Activated T-cell treated with anti-CD3 and anti-CD28 coated beads, Interleukin-2, amount 50 U/mL, for 4 hours (primary cell): ENCODE measurements around the gene WWC2. TPM values are rescaled to one million over a fixed set of nuclear protein-coding genes. Genes with fewer than 3 reads are reported as not detected.

ENCODE experiments used
- ATAC-seq, 2 donors: fragments of 200-7000 bp; cut with Tn5 transposase; one replicate each; pipeline ENCODE4 v1.10.0; 2021
- DNase-seq: peaks from one replicate; pipeline ENCODE4 v3.0.0-alpha.2; 2020
- H3K27me3 Mint-ChIP-seq: one replicate; pipeline ENCODE4 v1.8.0; 2021; ENCODE audit warnings: low read depth, mixed read lengths
- H3K36me3 Mint-ChIP-seq: one replicate; pipeline ENCODE4 v1.8.0; 2022; ENCODE audit warnings: mixed read lengths; ENCODE audit not compliant: insufficient read depth
- H3K4me1 Mint-ChIP-seq: one replicate; pipeline ENCODE4 v1.8.0; 2021; ENCODE audit warnings: low read depth, mixed read lengths
- H3K4me3 Mint-ChIP-seq: one replicate; pipeline ENCODE4 v1.8.0; 2021; ENCODE audit warnings: mild to moderate bottlenecking, moderate library complexity, mixed read lengths
- H3K9me3 Mint-ChIP-seq: one replicate; pipeline ENCODE4 v1.8.0; 2021; ENCODE audit warnings: mixed read lengths
- total RNA-seq, 3 donors: library from RNA; stranded (reverse); gene quantifications; one replicate each; pipeline ENCODE4 v1.2.1, GENCODE V29; 2021

Gene WWC2
- total RNA-seq, 3 donors from 2014 or later: 5.6 to 7.8 (median 6.9) TPM

GRCh38 chr4:183335369-183335940 is 236.4 kb downstream of the WWC2 start:
- ATAC-seq (peak in 1 of 2 donors; percentile 38), DNase-seq (no peak)
- no peaks in the 10 kb centered on the region for H3K9me3 Mint-ChIP-seq
- no peaks in the 10 kb centered on the region for H3K4me1 Mint-ChIP-seq
- no peak overlapping the region for H3K4me3 Mint-ChIP-seq
- peaks cover 22% of the 10 kb centered on the region for H3K27me3 Mint-ChIP-seq
- no peaks in the 10 kb centered on the region for H3K36me3 Mint-ChIP-seq

DNA sequence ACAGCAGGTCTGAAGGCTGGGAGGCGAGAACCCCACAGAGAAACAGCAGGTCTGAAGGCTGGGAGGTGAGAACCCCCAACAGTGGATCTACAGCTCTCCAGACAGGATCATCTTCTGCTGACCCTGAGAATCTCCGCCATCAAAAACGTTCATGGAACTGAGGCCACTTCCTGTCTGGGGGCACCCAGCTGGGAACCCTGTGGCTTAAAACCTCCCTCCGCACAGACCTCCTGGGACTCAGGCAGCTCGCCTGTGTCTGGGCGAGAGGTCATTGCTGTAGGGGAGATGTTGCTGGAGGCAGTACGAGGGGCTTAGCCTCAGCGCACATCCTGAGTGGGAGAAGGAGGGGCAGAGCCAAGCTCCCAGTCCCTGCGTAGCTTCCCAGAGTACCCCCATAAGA is 238.3 kb downstream of the WWC2 start:
- no peaks in the 10 kb centered on the region for H3K36me3 Mint-ChIP-seq
- H3K4me3 Mint-ChIP-seq: no peak overlapping the region
- no peak for DNase-seq
- H3K4me1 Mint-ChIP-seq: no peaks in the 10 kb centered on the region
- peaks cover 17% of the 10 kb centered on the region for H3K27me3 Mint-ChIP-seq
- no peak for ATAC-seq
- no peaks in the 10 kb centered on the region for H3K9me3 Mint-ChIP-seq

GRCh38 chr4:183337833-183338232 is 238.8 kb downstream of the WWC2 start:
- H3K27me3 Mint-ChIP-seq: peaks cover 12% of the 10 kb centered on the region
- no peak for ATAC-seq
- H3K36me3 Mint-ChIP-seq: no peaks in the 10 kb centered on the region
- no peaks in the 10 kb centered on the region for H3K4me1 Mint-ChIP-seq
- DNase-seq: no peak
- no peaks in the 10 kb centered on the region for H3K9me3 Mint-ChIP-seq
- H3K4me3 Mint-ChIP-seq: no peak overlapping the region

DNA sequence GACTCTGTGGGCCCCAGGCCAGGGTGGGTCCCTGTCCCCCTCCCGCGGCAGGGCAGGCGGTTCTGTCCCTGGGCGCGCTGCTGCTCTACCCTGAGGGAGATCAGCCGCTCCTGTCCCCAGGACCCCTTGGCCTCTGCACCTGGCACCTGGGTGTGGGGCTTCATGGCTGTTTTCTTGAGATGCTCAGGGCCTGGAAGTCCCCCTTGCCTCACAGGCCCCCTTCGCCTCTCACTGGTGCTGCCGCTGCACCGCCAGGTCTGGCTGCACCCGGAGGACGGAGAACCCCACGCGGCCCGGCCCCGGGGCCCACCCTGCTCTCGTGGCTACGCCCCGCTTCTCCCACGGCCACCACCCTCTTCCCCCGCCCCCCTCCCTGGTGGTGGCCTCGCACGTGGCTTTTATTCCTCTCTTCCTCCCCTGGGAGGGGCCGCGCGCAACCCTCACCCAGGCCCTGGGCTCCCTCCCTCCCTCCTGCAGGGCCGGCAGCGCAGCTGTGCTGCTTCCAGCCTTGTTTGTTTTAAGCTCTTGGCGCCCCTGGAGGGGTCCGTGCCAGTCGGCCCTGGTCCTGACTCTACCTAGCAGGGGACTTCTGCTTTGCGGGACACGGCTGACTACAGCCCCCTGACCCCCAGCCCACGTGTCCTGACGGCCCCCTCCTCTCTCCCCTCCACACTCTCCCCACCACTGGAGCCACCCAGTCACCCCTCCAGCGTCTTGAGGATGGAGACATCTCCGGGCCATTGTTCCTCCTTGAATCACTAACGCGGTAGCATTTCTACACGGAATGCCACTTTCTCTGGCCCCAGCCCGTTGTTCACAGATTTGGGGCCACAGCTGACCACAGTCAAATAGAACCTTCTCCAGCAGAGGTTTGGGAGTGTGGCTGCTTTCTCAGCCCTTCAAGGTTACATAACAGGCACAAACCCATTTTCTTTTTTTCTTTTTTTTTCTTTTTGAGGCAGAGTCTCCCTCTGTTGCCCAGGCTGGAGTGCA is 243.8 kb downstream of the WWC2 start:
- ATAC-seq (peak; percentile 28 to 38), DNase-seq (no peak)
- Mint-ChIP-seq H3K4me3 (no peak overlapping the region), H3K27me3 (peaks cover 24% of the 10 kb centered on the region), H3K9me3 (no peaks in the 10 kb centered on the region), H3K36me3 (no peaks in the 10 kb centered on the region), H3K4me1 (peaks cover 4% of the 10 kb centered on the region)

GRCh38 chr4:183343730-183344129 is 244.7 kb downstream of the WWC2 start:
- H3K9me3 Mint-ChIP-seq: no peaks in the 10 kb centered on the region
- H3K27me3 Mint-ChIP-seq: peaks cover 28% of the 10 kb centered on the region
- ATAC-seq (no peak), DNase-seq (no peak)
- peaks cover 4% of the 10 kb centered on the region for H3K4me1 Mint-ChIP-seq
- H3K36me3 Mint-ChIP-seq: no peaks in the 10 kb centered on the region
- no peak overlapping the region for H3K4me3 Mint-ChIP-seq

DNA sequence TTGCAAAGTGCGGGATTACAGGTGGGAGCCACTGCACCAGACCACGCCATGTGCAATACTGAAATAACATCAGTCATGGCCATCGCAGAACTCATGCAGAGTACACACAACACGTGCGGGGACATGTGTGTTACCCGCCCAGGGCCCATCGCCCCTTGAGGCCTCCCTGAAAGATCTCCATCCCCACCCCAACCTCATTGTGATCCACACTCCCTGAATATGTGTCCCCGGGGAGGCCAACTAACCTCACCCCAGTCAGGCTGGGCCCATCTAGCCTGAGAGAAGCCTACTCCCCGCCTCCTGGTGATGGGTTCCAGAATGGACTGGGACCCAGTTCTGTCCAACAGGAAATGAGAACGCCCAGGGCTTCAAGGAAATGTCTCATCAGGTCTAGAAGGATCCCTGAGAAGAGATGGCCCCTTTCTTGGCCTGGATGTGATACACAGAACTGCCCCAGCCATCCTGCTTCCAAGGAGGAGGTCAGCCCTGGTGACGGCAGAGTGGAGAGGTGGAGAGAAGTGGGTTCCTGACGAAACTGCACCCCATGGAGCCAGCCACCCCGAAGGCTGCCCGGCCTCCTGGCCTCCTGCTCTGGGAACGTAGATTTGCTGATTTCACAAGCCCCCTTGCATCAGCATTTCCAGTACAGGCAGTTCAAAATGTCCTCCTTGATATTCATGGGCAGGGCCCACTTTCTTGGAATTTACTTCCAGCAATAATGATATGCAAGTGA is 245.6 kb downstream of the WWC2 start:
- no peaks in the 10 kb centered on the region for H3K36me3 Mint-ChIP-seq
- peaks cover 28% of the 10 kb centered on the region for H3K27me3 Mint-ChIP-seq
- H3K9me3 Mint-ChIP-seq: no peaks in the 10 kb centered on the region
- DNase-seq (no peak), ATAC-seq (no peak)
- no peak overlapping the region for H3K4me3 Mint-ChIP-seq
- H3K4me1 Mint-ChIP-seq: peaks cover 12% of the 10 kb centered on the region

GRCh38 chr4:183345261-183345660 is 246.2 kb downstream of the WWC2 start:
- peaks cover 28% of the 10 kb centered on the region for H3K27me3 Mint-ChIP-seq
- no peaks in the 10 kb centered on the region for H3K36me3 Mint-ChIP-seq
- H3K4me1 Mint-ChIP-seq: peaks cover 12% of the 10 kb centered on the region
- DNase-seq: no peak
- no peak overlapping the region for H3K4me3 Mint-ChIP-seq
- no peak for ATAC-seq
- H3K9me3 Mint-ChIP-seq: no peaks in the 10 kb centered on the region

- no peak for ATAC-seq
- Mint-ChIP-seq H3K9me3 (no peaks in the 10 kb centered on the region), H3K36me3 (no peaks in the 10 kb centered on the region)
These were observed 248.1 kb downstream of the WWC2 start for GRCh38 chr4:183347146-183347545.

DNA sequence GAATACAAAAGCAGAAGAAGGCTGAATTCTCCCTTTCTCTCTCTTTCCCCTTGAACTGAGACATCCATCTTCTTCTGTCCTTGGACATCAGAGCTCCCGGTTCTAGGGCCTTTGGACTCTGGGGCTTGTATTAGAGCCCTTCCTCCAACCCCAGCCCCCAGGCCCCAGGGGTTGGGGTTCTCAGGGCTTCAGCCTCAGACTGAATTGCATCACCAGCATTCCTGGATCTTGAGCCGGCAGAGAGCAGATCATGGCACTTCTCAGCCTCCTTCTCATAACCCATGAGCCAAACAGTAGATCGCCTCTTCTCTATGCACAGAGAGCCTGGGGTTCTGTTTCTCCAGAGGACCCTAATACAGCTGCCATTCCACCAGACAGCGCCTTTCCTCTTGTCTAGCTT is 248.5 kb downstream of the WWC2 start:
- H3K4me1 Mint-ChIP-seq: peaks cover 15% of the 10 kb centered on the region
- ATAC-seq: no peak
- H3K27me3 Mint-ChIP-seq: peaks cover 38% of the 10 kb centered on the region
- no peaks in the 10 kb centered on the region for H3K9me3 Mint-ChIP-seq
- H3K36me3 Mint-ChIP-seq: no peaks in the 10 kb centered on the region
- no peak overlapping the region for H3K4me3 Mint-ChIP-seq
- no peak for DNase-seq

More at GRCh38 chr4:183347146-183347545, 248.1 kb downstream of the WWC2 start:
- Mint-ChIP-seq H3K27me3 (peaks cover 38% of the 10 kb centered on the region), H3K4me3 (no peak overlapping the region), H3K4me1 (peaks cover 15% of the 10 kb centered on the region)
- DNase-seq: no peak

DNA sequence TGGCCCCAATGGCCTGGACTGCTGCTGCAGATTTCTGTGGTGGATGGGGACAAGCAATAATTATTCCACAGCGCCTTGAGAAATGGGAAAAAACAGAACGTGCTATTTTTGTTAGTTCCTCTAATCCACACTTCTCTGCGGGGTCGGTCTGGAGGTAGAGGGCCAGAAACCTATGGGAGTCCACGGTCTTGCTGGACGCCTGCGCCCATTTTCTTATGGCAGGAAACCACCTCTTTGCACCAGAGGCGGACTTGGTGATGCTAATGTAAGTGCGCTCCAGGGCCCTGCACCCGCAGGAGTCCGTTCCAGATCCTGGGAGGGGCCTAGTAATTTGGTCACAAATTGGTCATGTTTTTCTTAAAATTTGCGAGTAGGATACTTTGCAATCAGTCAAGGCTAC is 249.1 kb downstream of the WWC2 start:
- DNase-seq (no peak), ATAC-seq (no peak)
- no peak overlapping the region for H3K4me3 Mint-ChIP-seq
- H3K9me3 Mint-ChIP-seq: no peaks in the 10 kb centered on the region
- peaks cover 13% of the 10 kb centered on the region for H3K4me1 Mint-ChIP-seq
- peaks cover 36% of the 10 kb centered on the region for H3K27me3 Mint-ChIP-seq
- H3K36me3 Mint-ChIP-seq: no peaks in the 10 kb centered on the region

DNA sequence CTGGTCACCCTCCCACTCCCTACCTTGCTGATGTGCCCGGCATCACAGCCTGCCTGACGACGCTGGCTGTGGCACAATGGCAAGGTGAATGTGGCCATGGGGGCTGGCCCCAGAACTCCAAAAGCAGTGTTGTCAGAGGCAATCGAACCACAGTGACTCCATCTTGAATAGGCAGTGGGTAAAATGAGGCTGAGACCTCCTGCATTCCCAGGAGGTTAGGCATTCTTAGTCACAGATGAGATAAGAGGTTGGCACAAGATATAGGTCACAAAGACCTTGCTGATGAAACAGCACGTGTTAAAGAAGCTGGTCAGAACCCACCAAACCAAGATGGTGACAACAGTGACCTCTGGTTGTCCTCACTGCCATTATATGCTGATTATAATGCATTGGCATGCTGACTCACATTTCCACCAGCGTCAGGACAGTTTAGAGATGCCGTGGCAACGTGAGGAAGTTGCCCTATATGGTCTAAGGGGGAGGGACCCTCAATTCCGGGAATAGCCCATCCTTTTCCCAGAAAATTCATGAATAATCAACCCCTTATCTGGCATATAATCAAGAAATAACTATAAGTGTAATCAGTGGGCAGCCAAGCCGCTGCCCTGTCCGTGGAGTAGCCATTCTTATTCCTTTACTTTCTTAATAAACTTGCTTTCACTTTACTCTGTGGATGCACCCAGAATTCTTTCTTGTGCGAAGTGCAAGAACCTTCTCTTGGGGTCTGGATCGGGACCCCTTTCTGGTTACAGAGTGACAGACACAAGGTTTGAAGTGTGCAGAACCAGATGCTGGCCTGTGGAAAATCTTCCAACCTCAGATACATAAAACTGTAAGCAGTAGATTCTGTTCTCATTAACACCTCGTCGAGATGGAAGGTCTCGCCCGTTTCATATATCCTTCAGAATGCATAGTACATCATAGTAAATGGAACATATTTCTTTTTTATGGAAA is 249.9 kb downstream of the WWC2 start:
- DNase-seq (no peak), ATAC-seq (peak; percentile 79 to 87)
- Mint-ChIP-seq H3K9me3 (no peaks in the 10 kb centered on the region), H3K4me1 (peaks cover 11% of the 10 kb centered on the region), H3K4me3 (no peak overlapping the region), H3K27me3 (peaks cover 33% of the 10 kb centered on the region), H3K36me3 (no peaks in the 10 kb centered on the region)

GRCh38 chr4:183349673-183350072 is 250.6 kb downstream of the WWC2 start:
- DNase-seq: no peak
- Mint-ChIP-seq H3K4me3 (no peak overlapping the region), H3K4me1 (peaks cover 11% of the 10 kb centered on the region), H3K9me3 (no peaks in the 10 kb centered on the region), H3K27me3 (peaks cover 29% of the 10 kb centered on the region), H3K36me3 (no peaks in the 10 kb centered on the region)
- peak in 1 of 2 donors; percentile 30 for ATAC-seq

DNA sequence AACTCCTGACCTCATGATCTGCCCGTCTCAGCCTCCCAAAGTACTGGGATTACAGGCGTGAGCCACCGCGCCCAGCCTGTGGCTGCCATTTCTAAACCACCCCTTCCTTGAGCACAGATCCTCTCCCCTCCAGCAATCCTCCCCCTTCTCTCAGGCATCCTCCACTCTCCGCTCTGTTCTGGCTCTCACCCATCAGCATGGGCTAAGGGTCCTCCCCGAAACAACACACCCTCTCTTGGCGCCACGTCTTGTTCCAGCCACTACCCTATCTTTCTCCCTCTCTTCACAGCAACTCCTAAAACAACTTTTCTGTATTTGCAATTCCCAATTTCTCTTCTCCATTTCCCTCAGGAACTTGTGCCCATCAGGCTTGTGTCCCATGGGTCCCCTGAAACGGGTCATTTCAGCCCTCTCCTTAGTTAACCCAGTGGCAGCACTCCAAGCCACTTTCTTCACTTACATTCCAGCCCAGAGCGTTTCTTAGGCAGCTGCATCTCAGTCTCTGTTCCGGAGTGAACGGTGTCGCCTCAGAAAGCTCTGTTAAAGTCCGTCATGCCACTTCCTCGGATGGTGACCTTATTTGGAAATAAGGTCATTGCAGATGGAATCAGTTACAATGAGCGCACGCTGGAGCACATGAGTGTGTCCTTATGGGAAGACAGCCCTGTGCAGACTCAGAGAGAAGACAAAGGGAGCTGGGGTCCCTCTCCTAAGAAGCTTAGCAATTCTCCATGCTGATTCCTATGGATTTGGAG is 251.4 kb downstream of the WWC2 start:
- Mint-ChIP-seq H3K36me3 (no peaks in the 10 kb centered on the region), H3K4me1 (peaks cover 11% of the 10 kb centered on the region), H3K9me3 (no peaks in the 10 kb centered on the region), H3K27me3 (peaks cover 23% of the 10 kb centered on the region), H3K4me3 (no peak overlapping the region)
- no peak for ATAC-seq
- DNase-seq: no peak
